Ovary (tissue), 3 donors: ENCODE measurements around the gene SERPINB4.

ENCODE experiments used
- CTCF ChIP-seq, 3 donors: fragments of 450-650 bp in 2 of 3; fragments of 200-600 bp in 1 of 3; IDR thresholded peaks; one replicate each; pipeline versions ENCODE4 v1.5.1 to v1.8.0; 2016 to 2022; ENCODE audit warnings: antibody characterized with exemption in 3 of 3, mild to moderate bottlenecking in 1 of 3
- POLR2A ChIP-seq: fragments of 450-650 bp; IDR thresholded peaks from one replicate; pipeline ENCODE4 v1.6.1; 2017; ENCODE audit warnings: antibody characterized with exemption, mild to moderate bottlenecking, moderate library complexity
- donor health status: DM: no; HTN: no; CAD: no.

- TF ChIP-seq CTCF (IDR thresholded peaks at IDR 0.05) (no peak), POLR2A (no peak)
Measured at GRCh38 chr18:63664571-63664970, 20.5 kb upstream of the SERPINB4 start.
